GM20000 (cell line): ENCODE measurements around the gene TRIM29.

Source experiments
- DNase-seq: peaks from one replicate; pipeline ENCODE4 v3.0.0; 2012; ENCODE audit warnings: low spot score
- CTCF ChIP-seq: IDR thresholded peaks from 2 replicates; pipeline ENCODE4 v1.5.1; 2012; ENCODE audit warnings: mild to moderate bottlenecking, control low read depth; ENCODE audit errors: extremely low read depth, missing control alignments

TRIM29 gene

GRCh38 chr11:120137611-120138521 lies at the start of gene TRIM29:
TRIM29 (minus strand) TSS chr11:120138113; CDS start chr11:120138031, 82 bp downstream.
- DNase-seq = no peak
- no peak for TF ChIP-seq CTCF

- peak; percentile 46 for DNase-seq
- TF ChIP-seq CTCF = no peak
Measured at GRCh38 chr11:120186774-120187591, 49.1 kb upstream of the TRIM29 start.

- no peak for DNase-seq
- TF ChIP-seq CTCF = no peak
Measured at GRCh38 chr11:120186456-120186773, 48.5 kb upstream of the TRIM29 start.

- TF ChIP-seq CTCF = no peak
- no peak for DNase-seq
Measured at GRCh38 chr11:120185706-120186455, 48.0 kb upstream of the TRIM29 start.

- TF ChIP-seq CTCF = no peak
- no peak for DNase-seq
Measured at GRCh38 chr11:120184946-120185705, 47.2 kb upstream of the TRIM29 start.

GRCh38 chr11:120184371-120184945 lies 46.5 kb upstream of the TRIM29 start:
- DNase-seq = no peak

More at GRCh38 chr11:120184371-120184945, 46.5 kb upstream of the TRIM29 start:
- TF ChIP-seq CTCF = no peak
